GM04503 (cell line): Measurements from ENCODE around the gene EML3.
"Not testable (repeated sequence)": the region's sequence is repeated elsewhere in the genome, so short reads cannot be mapped to it uniquely, and the experiment has no call there.

Source experiments
- DNase-seq: peaks from one replicate; pipeline ENCODE4 v3.0.0-alpha.2; 2012; ENCODE audit warnings: low read depth

EML3 gene, protein sequence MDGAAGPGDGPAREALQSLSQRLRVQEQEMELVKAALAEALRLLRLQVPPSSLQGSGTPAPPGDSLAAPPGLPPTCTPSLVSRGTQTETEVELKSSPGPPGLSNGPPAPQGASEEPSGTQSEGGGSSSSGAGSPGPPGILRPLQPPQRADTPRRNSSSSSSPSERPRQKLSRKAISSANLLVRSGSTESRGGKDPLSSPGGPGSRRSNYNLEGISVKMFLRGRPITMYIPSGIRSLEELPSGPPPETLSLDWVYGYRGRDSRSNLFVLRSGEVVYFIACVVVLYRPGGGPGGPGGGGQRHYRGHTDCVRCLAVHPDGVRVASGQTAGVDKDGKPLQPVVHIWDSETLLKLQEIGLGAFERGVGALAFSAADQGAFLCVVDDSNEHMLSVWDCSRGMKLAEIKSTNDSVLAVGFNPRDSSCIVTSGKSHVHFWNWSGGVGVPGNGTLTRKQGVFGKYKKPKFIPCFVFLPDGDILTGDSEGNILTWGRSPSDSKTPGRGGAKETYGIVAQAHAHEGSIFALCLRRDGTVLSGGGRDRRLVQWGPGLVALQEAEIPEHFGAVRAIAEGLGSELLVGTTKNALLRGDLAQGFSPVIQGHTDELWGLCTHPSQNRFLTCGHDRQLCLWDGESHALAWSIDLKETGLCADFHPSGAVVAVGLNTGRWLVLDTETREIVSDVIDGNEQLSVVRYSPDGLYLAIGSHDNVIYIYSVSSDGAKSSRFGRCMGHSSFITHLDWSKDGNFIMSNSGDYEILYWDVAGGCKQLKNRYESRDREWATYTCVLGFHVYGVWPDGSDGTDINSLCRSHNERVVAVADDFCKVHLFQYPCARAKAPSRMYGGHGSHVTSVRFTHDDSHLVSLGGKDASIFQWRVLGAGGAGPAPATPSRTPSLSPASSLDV

DNA sequence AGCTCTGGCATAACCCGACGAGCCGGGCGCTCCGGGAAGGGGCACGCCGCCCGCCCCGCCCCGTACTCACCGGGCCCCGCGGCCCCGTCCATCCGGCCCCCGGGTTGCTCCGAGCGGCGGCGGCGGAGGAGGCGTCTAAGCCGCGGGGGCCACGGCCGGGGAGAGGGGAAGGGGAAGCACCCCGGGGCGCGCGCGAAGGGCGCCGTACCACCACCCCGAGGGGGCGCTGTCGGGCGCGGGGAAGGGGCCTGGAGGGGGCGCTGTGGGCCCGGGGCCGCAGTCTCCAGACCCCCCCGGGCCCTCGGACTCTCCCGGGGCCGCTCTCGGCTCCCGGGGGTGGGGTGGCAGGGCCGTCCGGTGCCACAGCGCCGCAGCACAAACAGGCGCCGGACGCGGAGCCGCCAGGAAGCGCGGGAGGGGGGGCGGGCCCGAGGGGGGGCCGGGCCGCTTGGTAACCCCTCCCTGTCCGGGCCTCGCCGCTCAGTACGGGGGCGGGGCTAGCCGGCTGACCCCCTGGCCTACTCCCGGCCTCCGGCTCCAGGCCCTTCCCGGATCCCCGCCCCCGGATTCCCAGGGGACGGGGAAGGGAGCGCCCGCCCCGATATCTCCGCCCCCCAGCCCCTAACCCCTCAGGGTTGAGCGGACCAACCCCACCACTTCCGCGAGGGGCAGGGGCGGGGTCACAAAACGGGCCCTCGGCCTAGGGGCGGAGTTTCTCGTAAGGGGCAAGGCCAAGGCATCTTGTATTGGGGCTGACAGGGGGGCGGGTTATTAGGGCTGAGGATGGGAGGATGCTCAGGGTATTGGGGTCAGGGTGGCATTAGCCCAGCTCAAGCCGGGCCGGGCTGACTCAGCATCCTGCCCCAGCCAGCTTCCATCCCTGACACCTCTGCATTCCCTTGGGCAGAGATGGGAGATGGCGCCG lies at the start of gene EML3, which contains the start of gene ROM1:
EML3 (minus strand) TSS at position 410 of the 925 bp plus-strand sequence; CDS start at position 92, 318 bp downstream.
ROM1 (plus strand) TSS at position 892 of the 925 bp plus-strand sequence; CDS start at position 917, 25 bp downstream.
- DNase-seq = no peak

DNA sequence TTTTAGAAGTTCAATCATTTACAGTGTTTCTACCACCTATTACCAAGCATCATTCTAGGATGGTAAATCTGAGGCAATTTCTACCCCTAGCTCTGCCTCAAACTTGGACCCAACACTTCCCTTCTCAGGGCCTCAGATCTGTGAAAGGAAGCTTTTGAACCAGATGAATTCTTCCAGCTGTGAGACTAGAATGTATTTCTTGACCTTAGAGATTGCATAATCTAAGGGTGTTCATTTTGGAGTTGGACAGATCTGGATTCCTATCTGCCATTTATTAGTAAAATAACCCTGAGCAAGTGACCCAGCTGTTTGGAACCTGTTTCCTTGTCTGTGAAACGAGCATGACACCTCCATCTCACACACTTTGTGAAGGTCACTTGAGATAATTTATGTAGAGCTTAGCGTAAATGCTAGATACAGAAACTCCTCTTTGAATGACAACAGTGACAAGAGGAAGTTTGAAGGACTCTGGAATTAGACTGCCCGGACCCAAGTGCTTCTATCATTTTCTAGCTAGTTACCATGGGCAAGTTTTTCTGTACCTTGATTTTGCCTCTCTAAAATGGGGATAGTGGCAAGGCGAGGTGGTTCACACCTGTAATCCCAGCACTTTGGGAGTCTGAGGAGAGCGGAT lies 44.3 kb upstream of the EML3 start:
- DNase-seq = no peak

DNA sequence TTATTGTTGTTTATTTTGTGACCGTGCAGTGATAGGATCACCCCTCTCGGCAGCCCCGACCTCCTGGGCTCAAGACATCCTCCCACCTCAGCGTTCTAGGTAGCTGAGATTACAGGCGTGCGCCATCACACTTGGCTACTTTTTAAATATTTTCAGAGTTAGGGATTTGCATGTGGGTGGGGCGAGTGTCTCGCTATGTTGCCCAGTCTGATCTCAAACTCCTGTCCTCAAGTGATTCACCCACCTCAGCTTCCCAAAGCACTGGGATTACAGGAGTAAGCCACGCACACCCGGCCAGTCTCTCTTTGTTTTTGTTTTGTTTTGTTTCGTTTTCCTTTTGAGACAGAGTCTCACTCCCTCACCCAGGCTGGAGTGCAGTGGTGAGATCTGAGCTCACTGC lies 41.7 kb upstream of the EML3 start:
- no peak for DNase-seq

DNA sequence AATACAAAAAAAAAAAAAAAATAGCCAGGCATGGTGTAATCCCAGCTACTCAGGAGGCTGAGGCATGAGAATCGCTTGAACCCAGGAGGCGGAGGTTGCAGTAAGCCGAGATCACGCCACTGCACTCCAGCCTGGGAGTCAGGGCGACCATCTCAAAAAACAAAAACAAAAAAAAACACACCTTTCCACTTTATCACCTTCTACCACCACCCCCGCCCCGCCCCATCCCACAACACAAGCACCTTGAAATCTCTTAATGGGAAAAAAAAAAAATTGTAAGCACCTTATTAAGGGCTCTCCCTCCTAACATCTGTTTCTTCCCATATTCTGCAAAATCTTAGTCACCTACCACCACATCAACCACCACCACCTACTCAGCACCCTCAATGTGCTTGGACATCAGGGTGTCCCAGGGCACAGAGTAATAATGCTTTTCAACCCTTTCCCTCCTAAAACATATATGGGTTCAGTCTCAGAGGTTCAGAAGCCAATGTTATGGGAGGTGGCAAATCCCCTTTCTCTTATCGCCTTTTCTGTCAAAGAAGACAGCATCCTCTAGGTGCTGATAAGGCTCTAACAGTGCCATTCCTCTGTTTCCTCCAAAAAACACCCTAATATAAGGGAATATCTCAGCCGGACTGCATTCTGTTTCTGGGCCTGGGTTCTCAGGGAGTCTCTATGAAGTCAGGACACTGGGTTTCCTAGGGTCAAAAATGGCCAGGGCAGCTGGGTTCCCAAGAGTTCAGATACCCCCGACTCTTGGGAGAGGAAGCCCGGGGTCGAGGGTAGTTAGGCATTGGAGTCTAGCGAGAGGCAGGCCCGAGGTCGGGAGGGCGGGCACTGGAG lies 39.8 kb upstream of the EML3 start:
- no peak for DNase-seq

DNA sequence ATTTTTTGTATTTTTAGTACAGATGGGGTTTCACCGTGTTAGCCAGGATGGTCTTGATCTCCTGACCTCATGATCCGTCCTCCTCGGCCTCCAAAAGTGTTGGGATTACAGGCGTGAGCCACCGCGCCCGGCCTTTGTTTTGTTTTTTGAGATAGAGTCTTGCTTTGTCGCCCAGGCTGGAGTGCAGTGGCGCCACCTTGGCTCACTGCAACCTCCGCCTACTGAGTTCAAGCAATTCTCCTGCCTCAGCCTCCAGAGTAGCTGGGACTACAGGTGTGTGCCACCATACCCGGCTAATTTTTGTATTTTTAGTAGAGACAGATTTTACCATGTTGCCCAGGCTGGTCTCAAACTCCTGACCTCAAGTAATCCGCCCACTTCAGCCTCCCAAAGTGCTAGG lies 37.7 kb upstream of the EML3 start:
- DNase-seq = not testable (repeated sequence)

DNA sequence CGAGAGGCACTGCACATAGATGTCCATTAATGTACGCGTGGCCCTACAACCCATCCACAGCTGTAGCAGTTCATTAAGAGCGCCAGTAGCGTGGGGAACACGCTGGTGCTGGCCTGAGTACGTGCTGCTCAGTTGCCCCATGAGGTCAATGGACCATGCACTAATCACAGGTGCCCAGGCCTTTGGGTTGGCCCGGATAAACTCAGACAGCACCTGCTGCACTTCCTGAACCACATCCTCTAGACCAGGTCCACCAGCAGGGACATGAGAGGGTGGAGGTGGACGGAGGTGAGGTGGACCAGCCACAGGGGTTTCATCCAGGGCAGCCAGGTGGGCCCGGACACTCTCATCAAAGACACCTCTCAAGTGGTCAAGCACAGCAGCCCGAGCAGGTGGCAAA lies 36.9 kb upstream of the EML3 start:
- no peak for DNase-seq

DNA sequence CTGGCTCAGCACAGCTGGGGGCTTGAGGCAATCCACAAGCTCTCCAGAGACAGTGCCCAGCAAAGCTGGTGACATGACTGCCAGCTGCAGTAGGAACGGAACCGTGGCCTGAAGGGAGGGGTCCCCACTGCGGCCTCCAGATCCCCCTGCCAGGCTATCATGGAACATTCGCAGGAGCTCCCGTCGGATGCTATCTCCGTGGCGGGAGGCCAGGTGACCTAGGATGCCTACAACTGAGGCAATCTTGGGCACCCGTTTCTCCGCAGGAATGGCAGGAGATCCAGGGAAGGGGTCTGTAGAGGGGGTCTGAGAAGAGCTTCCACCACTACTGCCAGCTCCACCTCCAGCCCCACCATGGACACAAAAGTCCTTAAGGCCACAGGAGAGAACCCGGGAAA lies 36.4 kb upstream of the EML3 start:
- no peak for DNase-seq

DNA sequence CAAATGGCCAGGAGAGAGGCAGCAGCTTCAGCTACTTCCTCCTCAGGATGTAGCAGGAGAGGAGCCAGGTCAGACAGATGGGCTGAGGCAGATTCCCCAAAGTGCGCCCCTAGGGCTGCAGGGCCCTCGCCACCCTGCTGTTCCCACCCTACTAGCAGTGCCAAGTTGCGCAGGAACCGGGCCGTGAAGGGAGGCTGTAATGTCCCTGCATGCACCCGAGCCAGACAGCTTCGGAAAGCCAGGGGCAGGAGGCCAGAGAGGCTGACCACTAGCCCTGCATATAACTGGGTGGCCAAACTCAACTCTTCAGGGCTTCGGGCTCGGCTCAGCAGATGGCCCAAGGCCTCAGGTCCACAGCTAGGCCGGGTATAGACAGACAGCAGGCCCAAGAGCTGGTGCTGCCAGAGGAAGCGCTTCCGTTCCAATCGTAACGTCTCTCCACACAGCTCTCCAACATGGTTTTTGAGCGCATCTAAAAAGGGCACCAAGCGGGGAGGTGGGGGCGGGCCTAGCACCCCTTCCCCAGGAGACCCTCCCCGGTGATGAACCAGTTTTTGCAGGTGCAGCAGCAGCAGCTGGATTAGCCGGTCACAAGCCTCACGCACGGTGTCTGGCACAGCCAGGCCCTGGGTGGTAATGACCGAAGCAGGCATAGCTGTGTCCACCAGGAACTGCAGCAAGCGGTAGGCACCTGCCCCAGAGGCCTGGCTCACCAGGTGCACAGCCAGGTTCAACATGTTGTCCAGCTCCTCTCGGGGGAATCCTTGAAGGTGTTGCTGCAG lies 35.8 kb upstream of the EML3 start:
- no peak for DNase-seq

DNA sequence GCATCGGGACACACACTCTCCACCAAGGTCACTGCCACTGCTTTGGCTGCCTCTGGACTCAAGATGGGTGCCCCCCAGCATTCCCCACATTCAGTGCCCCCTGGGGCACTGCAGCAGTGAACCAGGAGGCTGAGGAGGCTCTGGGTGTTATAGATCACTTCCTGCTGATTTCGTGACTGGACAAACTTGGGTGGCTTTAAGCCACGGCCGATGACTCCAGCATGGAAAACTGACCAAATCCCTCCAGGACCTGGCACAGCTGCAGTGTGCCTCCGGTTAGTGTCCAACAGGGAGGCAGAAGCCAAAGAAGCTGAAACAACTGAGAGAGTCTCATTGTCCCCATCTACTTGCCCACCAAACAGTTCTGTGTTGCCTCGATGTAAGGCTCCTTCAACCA lies 35.0 kb upstream of the EML3 start:
- DNase-seq = peak; percentile 38

DNA sequence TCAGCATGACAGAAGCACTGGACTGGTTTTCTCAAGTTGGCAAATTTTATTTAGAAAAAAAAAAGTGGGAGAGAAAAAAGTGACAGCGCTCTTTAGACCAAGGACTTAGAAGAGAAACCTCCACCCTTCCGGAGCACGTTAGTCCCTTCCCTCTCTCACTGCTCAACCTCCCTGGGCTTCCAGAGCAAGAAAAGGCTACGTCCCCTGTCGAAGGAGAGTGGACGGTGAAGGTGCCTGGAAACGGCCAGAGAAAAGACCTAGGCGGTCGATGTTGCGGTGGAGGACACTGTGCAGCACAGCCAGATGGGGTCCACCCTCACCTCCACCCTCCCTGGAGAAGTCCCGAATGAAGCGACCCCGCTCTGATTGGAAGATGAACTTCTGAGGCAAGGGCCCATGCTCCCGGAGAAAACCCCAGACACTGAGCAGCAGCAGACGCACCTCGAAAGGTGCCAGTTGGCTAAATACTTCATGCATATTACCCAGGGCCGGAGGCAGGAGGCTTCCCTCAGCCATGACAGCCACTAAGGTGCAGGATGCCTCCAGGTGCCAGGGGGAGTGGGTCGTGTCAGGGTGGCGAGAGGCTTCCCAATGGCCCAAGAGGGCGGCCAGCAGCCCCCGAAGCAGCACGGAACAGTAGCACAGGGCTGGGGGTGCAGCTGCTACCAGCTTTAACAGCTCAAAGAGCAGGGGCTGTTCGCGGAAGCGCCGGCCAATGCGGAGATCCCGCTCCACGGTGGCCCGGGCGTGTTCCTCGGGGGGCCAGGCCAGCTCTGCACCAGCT lies 34.4 kb upstream of the EML3 start:
- DNase-seq = no peak

DNA sequence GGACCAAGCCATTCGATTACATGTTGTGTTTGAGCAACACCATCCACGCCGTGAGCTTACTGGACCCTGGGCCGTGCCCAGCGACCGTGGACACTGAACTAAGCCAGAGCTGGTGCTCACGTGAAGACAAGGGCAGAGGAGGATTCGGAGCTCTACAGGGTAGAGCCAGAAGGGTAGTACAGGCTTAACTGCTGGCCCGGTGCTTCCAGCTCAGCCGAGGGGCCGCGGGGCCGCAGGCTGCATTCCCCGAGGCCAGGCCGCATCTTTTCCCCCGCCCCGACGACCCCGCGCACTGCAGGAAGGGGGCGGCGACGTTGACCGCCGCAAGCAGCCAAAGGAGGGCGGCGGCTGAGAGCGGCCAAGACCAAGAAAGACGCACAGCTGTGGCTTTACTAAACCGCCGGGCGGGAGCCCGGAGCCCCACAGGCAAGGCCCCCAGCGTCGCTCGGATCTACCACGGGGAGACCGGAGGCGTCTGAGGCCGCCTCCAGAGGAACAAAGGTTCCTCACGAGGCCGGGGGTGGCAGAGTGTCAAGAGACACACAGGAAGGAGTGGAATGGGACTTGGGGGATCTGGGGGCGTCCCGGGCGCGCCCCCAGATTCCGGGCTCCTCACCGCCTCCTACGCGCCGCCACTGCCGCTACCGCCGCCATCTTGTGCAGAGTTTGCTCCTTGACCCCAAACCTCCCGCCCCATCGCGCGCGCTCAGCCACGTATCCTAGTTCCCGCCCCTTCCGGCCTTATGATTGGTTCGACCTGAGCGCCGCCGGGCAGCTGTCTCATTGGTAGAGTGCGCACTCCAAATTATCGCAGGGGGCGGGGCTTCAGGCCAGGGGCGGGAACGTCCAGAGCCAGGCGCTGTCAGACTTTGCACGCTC lies 33.6 kb upstream of the EML3 start, which contains the start of gene GANAB:
GANAB (minus strand) TSS at position 668 of the 879 bp plus-strand sequence; CDS start at position 654, 14 bp downstream.
- peak; percentile 87 for DNase-seq

DNA sequence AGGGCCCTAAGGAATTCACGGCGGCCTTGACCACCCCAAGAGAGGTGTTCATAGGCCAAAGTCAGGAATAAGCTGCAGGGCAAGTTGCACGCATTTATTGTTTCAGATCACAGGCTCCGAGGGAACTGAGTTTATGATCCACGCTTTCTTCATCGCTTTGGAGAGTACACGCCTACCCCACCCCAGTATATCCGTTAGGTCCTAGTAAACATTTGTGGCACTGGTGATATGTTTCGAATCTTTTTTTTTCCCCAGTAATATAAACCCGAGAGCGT lies 33.0 kb upstream of the EML3 start:
- DNase-seq = no peak

DNA sequence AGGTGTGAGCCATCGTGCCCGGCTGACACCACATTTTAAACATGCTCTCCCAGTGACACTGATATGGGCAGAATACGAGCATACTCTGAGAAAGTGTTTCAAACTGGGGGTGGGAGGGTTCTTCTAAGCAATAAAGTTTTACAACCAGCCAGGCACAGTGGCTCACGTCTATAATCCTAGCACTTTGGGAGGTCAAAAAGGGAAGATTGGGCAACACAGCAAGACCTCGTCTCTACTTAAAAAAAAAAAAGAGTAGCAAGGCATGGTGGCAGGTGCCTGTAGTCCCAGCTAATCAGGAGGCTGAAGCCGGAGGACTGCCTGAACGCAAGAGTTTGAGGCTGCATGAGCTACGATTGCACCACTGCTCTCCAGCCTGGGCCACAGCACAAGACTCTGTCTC lies 31.6 kb upstream of the EML3 start:
- DNase-seq = no peak

DNA sequence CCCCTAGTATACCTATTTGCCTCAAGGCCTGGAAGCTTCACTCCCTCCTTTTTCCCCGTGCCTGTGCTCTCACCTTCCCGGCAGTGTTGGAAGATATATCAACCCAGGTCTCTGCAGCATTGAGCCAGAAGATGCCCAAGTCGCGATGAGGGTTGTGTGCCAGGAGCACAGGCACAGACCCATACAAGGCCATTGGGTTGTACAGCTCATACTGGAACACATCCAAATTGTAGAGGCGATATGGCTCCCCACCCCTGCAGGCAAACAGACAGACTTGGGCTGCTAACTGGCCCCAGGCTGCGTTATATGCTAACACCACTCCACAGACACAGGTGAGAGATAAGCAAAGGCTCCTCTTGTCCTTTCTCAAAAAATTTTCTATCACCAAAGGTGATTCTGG lies 19.9 kb upstream of the EML3 start:
- DNase-seq = no peak

DNA sequence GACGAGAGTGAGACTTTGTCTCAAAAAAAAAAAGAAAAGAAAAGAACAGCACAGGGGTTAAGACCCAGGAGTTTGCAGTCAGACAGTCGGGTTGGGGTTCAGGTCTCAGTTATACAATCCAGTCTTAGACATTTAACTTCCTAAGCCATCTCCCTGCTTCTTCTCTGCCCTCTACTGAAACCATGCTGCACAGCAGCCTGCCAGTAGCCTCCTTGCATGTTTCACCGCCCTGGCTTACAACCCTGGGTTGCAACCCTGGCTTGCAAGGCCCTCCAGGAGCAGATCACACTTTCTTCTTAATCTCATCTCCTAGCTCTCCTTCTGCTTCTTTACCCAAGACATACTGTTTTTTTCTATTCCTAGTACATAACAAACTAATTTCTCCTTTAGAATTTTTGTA lies 15.1 kb upstream of the EML3 start:
- no peak for DNase-seq

DNA sequence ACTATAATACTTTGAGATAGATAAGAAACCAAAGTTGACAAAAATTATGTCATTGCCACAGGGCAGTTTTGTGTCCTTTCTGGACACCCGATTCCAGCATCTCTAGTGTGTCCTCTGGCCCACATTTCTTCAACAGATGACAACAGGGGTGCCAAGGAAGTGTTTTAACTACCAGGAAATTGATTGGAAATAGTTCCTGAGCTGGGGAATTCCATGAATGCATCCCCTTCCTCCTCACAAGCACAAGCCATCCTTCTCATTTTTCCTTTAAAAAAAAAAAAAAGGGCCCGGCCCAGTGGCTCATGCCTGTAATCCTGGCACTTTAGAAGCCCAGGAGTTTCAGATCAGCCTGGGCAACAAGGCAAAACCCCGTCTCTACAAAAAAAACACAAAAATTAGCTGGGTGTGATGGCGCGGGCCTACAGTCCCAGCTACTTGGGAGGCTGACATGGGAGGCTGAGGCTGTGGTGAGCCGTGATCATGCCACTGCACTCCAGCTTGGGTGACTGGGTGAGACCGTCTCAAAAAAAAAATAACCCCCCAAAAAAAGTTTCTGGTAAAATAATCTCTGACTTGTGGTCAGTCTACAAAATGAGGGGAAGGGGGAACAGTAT lies 10.0 kb upstream of the EML3 start:
- DNase-seq = no peak
